Activated CD8-positive, alpha-beta memory T cell treated with anti-CD3 and anti-CD28 coated beads for 4 hours (primary cell): ENCODE results near the gene ARHGAP21.

Experiments used
- DNase-seq, 2 donors: peaks; one replicate each; pipeline ENCODE4 v3.0.0-alpha.2; 2020; ENCODE audit warnings: low read depth in 2 of 2

Gene ARHGAP21

DNA sequence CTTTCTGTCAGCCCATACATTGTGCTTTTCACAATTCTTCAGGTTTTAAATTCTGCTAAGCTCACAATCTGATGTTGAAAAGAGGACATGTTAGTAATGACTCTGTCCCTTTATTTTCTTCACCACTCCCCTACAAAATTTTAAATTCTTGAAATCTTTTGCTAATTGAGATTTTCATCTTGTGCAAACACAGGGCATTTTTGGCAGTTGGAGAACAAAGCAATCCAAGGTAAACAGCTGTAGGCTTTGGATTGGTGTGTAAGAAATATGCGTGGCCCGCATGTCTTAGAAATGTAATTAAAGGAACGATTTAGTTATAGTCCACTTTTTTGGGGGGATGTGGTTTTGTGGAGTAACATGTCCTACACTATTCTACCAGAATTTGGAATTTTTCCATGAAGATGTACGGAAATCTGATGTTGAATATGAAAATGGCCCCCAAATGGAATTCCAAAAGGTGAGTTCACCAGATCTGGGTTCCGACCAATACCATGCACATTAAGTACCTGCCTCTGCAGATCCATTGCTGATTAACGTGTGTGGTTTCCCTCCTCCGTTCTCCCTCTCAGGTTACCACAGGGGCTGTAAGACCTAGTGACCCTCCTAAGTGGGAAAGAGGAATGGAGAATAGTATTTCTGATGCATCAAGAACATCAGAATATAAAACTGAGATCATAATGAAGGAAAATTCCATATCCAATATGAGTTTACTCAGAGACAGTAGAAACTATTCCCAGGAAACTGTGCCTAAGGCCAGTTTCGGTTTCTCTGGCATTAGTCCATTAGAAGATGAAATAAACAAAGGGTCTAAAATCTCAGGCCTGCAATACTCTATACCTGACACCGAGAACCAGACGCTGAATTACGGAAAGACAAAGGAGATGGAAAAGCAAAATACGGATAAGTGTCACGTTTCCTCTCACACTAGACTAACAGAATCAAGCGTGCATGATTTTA lies 181.1 kb downstream of the ARHGAP21 start:
- no peak for DNase-seq

GRCh38 chr10:24541239-24541753 lies 182.4 kb downstream of the ARHGAP21 start:
- no peak for DNase-seq

DNA sequence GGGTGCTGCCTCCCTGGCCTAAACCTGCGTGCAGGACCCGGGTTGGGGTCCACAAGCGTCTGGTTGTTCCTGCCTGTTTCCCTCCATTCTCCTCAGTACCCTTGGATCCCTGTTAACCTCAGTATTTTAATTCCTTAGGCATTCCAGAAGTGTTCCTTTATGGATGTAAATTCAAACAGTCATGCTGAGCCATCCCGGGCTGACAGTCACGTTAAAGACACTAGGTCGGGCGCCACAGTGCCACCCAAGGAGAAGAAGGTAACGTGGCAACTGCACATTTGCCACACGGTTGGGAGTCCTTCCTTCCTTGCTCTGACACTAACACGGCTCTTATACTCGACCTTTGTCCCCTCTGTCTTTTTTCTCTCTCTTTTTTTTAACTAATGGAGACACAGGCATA lies 187.1 kb downstream of the ARHGAP21 start:
- no peak for DNase-seq

GRCh38 chr10:24533981-24534380 lies 189.7 kb downstream of the ARHGAP21 start:
- DNase-seq = no peak
